GM12878 (cell line): ENCODE data around the gene SLX9. TPM values are rescaled to one million over a fixed set of nuclear protein-coding genes. Genes with fewer than 3 reads are reported as not detected.

Experiments used
- ATAC-seq: fragments of 200-7000 bp; cut with Tn5 transposase; 3 replicates; pipeline ENCODE4 v1.9.1; 2020; ENCODE audit warnings: mild to moderate bottlenecking, moderate library complexity
- BruUV-seq: library from RNA; stranded (reverse); fragments of 400-500 nt; replicated peaks from 2 replicates; lab custom pipeline; 2021; lab: Mats Ljungman, UMichigan
- CTCF ChIA-PET: fragments of 300-600 bp; sonication (Branson Sonifier 250); formaldehyde crosslinking; extraction: SDS; loops from one replicate; lab custom pipeline; 2021; ENCODE audit warnings: inconsistent platforms; lab: Yijun Ruan, JAX
- POLR2A ChIA-PET: fragments of 350-600 bp; formaldehyde crosslinking; extraction: SDS; loops from one replicate; lab custom pipeline; 2021; ENCODE audit warnings: inconsistent platforms; lab: Charles Lee
- RAD21 ChIA-PET: fragments of 300-600 bp; sonication (Branson Sonifier 250); formaldehyde crosslinking; loops from one replicate; lab custom pipeline; 2023; ENCODE audit warnings: antibody characterized with exemption; ENCODE audit not compliant: unreplicated experiment; lab: Charles Lee
- SMC1A ChIA-PET: fragments of 300-600 bp; sonication (Branson Sonifier 250); formaldehyde crosslinking; loops from one replicate; lab custom pipeline; 2023; ENCODE audit not compliant: unreplicated experiment, uncharacterized antibody; lab: Charles Lee
- DNase-seq: peaks from one replicate; pipeline ENCODE4 v3.0.0-alpha.2; 2011; ENCODE audit warnings: low read depth, low spot score
- FAIRE-seq: peaks from 3 replicates; lab custom pipeline; 2011; peaks lifted over from hg19 to GRCh38; lab: Jason Lieb, UNC
- H2AFZ ChIP-seq: 2 replicates; pipeline ENCODE4 v1.6.0; 2011; ENCODE audit warnings: low read depth, low read length, control low read depth; ENCODE audit not compliant: control insufficient read depth
- H3K27ac ChIP-seq: 2 replicates; pipeline ENCODE4 v1.5.1; 2011; ENCODE audit warnings: control low read depth; ENCODE audit not compliant: control insufficient read depth, insufficient read depth
- H3K27me3 ChIP-seq, 2 experiments: replicated peaks in 1 of 2; 2 replicates each; pipeline versions ENCODE4 v1.6.0 to v1.6.1; 2011; ENCODE audit warnings: low read length in 1 of 2; ENCODE audit not compliant: control insufficient read depth in 2 of 2, insufficient read depth in 2 of 2
- H3K36me3 ChIP-seq, 2 experiments: 2 replicates each; pipeline ENCODE4 v1.5.1; 2011; ENCODE audit warnings: low read length in 1 of 2; ENCODE audit not compliant: control insufficient read depth in 2 of 2, insufficient read depth in 2 of 2
- H3K4me1 ChIP-seq: 2 replicates; pipeline ENCODE4 v1.6.1; 2011; ENCODE audit warnings: mild to moderate bottlenecking, low read length, moderate library complexity, mixed read lengths; ENCODE audit not compliant: control insufficient read depth, insufficient read depth
- H3K4me2 ChIP-seq: 2 replicates; pipeline ENCODE4 v1.6.0; 2011; ENCODE audit warnings: control low read depth; ENCODE audit not compliant: control insufficient read depth, insufficient read depth
- H3K4me3 ChIP-seq: fragments of 200-600 bp; sonication (generic); 2 replicates; pipeline ENCODE4 v1.5.1; 2016
- H3K79me2 ChIP-seq: 2 replicates; pipeline ENCODE4 v1.6.0; 2011; ENCODE audit warnings: low read length; ENCODE audit not compliant: control insufficient read depth, insufficient read depth
- H3K9ac ChIP-seq: 2 replicates; pipeline ENCODE4 v1.8.0; 2011; ENCODE audit warnings: low read length, control low read depth, mixed read lengths; ENCODE audit not compliant: control insufficient read depth, insufficient read depth
- H3K9me3 ChIP-seq: replicated peaks from 3 replicates; pipeline ENCODE4 v1.5.1; 2011; ENCODE audit warnings: mild to moderate bottlenecking, low read length; ENCODE audit not compliant: control insufficient read depth, insufficient read depth
- H4K20me1 ChIP-seq: 2 replicates; pipeline ENCODE4 v1.6.0; 2011; ENCODE audit not compliant: control insufficient read depth, insufficient read depth
- E4F1 ChIP-seq: fragments of 450-650 bp; IDR thresholded peaks from 2 replicates; pipeline ENCODE4 v1.6.1; 2018; ENCODE audit warnings: borderline replicate concordance, mild to moderate bottlenecking; ENCODE audit not compliant: partially characterized antibody
- EED ChIP-seq: sonication (generic); IDR thresholded peaks from 2 replicates; pipeline ENCODE4 v1.6.1; 2016; ENCODE audit warnings: antibody characterized with exemption, low read depth
- ELK1 ChIP-seq: IDR thresholded peaks from 2 replicates; pipeline ENCODE4 v1.6.1; 2012; ENCODE audit warnings: low read depth, low read length, improper control_type of control experiment
- NFYA ChIP-seq: IDR thresholded peaks from 2 replicates; pipeline ENCODE4 v1.6.1; 2011; ENCODE audit warnings: low read depth, mild to moderate bottlenecking, low read length, improper control_type of control experiment, borderline replicate concordance
- POU2F2 ChIP-seq: IDR thresholded peaks from 3 replicates; pipeline ENCODE4 v1.6.1; 2011; ENCODE audit warnings: low read depth, mild to moderate bottlenecking, low read length, borderline replicate concordance
- SIX5 ChIP-seq: IDR thresholded peaks from 2 replicates; pipeline ENCODE4 v1.6.1; 2011; ENCODE audit warnings: mild to moderate bottlenecking, low read depth, low read length, moderate library complexity; ENCODE audit not compliant: severe bottlenecking
- ZBED1 ChIP-seq: IDR thresholded peaks from 2 replicates; pipeline ENCODE4 v1.6.1; 2016; ENCODE audit warnings: borderline replicate concordance
- WGBS: methylation state at CpG from one replicate; pipeline ENCODE4 v1.1.6; 2016; ENCODE audit warnings: low lambda C conversion rate; ENCODE audit not compliant: insufficient replicate concordance, insufficient coverage; ENCODE audit errors: missing lambda C conversion rate; 5-methylcytosine and 5-hydroxymethylcytosine counted together
- in situ Hi-C: fragments of 300-500 bp; cut with MboI; formaldehyde crosslinking; loops from 9 replicates; pipeline ENCODE4 v1.14.3; 2018; ENCODE audit warnings: mixed read lengths
- intact Hi-C: fragments of 100-400 bp; cut with micrococcal nuclease; formaldehyde crosslinking; loops from one replicate; pipeline ENCODE4 v1.14.2; 2022; ENCODE audit not compliant: unreplicated experiment
- polyA plus RNA-seq, 11 experiments: library from polyadenylated mRNA; depleted of rRNA in 4 of 11; unstranded in 6 of 11; stranded (reverse) in 5 of 11; fragments of >200 nt; fragmentation: Nextera tagmentation in 4 of 11; fragmentation: Illumina TruSeq in 1 of 11; extraction: Ambion mirVana in 4 of 11; extraction: Trizol in 1 of 11; gene quantifications; 1 replicate in 1 of 11; 2 replicates in 10 of 11; pipeline versions ENCODE4 v1.2.1 to v1.2.3, GENCODE V29; 2011 to 2016; ENCODE audit warnings: inconsistent platforms in 2 of 11, missing spikeins in 2 of 11, low read depth in 1 of 11
- total RNA-seq, 4 experiments: library from RNA; depleted of rRNA in 3 of 4; stranded (reverse); fragments of >200 nt in 3 of 4; fragmentation: Illumina TruSeq in 1 of 4; extraction: Trizol in 1 of 4; gene quantifications; 2 replicates each; pipeline versions ENCODE4 v1.2.1 to v1.2.3, GENCODE V29; 2013 to 2021
- TF ChIP-seq, protein P1 (sequence below): IDR thresholded peaks from 2 replicates; pipeline ENCODE4 v1.6.1; 2012; ENCODE audit warnings: improper control_type of control experiment, low read depth, low read length; ENCODE audit not compliant: insufficient replicate concordance
- TF ChIP-seq, protein P2 (sequence below): fragments of 450-650 bp; IDR thresholded peaks from 2 replicates; pipeline ENCODE4 v1.6.1; 2018; ENCODE audit warnings: mild to moderate bottlenecking, low read depth, moderate library complexity; ENCODE audit not compliant: partially characterized antibody

SLX9 gene
- total and polyA plus RNA-seq, 10 of the 15 experiments (the other 5 are each of a cell fraction or from before 2014, with no cell fraction given), result 0.69 to 81.3 (median 33.9) TPM

DNA sequence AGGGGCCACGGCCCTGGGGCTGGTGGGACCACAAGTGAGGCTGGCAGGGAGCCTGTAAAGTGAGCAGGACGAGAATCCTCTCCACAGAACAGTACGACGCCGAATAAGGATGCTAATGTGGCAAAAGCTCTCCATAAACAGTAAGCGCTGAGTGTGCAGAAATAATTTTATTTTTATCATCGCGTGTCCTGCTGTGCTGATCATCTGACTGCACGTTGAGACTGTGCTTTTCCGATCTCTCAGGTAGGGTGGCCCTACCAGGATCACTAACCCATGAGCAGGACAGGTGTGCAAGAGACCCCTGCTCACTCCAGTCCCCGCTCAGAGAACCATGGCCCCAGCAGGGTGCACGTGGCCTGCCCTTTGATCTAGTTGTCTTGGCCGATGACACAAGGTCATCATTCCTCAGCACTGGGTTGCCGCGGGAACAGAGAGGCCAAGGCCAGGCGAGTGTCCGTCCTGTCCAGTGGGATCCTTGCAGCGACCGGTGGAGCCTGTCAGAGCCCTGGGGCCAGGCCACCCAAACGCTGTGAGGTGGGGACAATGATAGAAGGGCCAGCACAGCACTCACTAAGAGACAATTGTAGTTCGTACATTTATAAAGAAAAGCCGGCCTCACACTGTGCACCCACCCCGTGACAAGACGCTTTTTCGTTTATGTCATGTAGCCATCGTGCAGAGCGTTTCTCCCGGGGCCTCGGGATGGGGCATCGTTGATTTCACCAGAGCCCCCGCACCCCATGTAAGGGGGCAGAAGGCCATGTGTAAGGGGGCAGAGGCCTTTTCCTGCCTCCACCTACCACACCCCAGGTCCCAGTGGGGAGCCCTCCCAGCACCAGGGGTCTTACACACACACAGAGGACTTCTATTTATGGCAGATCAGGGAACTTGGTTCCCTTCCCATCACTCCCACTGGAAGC lies 81.9 kb downstream of the SLX9 start:
- ChIA-PET POLR2A (no interaction called here), CTCF (no interaction called here), SMC1A (no interaction called here), RAD21 (interaction anchor here (0.7 kb wide), 1 partner anchor 119 kb away, joined by 3 read pairs; no protein-coding TSS in a partner anchor)
- Histone ChIP-seq H3K9ac (no peak overlapping the region), H3K79me2 (no peaks in the 10 kb centered on the region), H4K20me1 (no peaks in the 10 kb centered on the region), H3K9me3 (no peaks in the 10 kb centered on the region; the same call in 1 of the 3 replicates), H3K4me2 (no peak overlapping the region), H3K4me1 (no peaks in the 10 kb centered on the region), H2AFZ (no peak overlapping the region), H3K4me3 (no peak overlapping the region), H3K36me3 (no peaks in the 10 kb centered on the region), H3K27ac (no peak overlapping the region), H3K27me3 (peaks cover 0 to 2% of the 10 kb centered on the region in 2 experiments; a peak in 1 of 4 replicates)
- FAIRE-seq (no peak), ATAC-seq (no peak), DNase-seq (no peak)
- in situ Hi-C loops, result no loop called here
- intact Hi-C loops, result no loop called here
- no TSS peak for BruUV-seq
- WGBS, result 72% methylated on average over 30 of the region's 31 CpGs
- TF ChIP-seq, protein P1, sequence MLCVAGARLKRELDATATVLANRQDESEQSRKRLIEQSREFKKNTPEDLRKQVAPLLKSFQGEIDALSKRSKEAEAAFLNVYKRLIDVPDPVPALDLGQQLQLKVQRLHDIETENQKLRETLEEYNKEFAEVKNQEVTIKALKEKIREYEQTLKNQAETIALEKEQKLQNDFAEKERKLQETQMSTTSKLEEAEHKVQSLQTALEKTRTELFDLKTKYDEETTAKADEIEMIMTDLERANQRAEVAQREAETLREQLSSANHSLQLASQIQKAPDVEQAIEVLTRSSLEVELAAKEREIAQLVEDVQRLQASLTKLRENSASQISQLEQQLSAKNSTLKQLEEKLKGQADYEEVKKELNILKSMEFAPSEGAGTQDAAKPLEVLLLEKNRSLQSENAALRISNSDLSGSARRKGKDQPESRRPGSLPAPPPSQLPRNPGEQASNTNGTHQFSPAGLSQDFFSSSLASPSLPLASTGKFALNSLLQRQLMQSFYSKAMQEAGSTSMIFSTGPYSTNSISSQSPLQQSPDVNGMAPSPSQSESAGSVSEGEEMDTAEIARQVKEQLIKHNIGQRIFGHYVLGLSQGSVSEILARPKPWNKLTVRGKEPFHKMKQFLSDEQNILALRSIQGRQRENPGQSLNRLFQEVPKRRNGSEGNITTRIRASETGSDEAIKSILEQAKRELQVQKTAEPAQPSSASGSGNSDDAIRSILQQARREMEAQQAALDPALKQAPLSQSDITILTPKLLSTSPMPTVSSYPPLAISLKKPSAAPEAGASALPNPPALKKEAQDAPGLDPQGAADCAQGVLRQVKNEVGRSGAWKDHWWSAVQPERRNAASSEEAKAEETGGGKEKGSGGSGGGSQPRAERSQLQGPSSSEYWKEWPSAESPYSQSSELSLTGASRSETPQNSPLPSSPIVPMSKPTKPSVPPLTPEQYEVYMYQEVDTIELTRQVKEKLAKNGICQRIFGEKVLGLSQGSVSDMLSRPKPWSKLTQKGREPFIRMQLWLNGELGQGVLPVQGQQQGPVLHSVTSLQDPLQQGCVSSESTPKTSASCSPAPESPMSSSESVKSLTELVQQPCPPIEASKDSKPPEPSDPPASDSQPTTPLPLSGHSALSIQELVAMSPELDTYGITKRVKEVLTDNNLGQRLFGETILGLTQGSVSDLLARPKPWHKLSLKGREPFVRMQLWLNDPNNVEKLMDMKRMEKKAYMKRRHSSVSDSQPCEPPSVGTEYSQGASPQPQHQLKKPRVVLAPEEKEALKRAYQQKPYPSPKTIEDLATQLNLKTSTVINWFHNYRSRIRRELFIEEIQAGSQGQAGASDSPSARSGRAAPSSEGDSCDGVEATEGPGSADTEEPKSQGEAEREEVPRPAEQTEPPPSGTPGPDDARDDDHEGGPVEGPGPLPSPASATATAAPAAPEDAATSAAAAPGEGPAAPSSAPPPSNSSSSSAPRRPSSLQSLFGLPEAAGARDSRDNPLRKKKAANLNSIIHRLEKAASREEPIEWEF, result no peak
- TF ChIP-seq NFYA (no peak), E4F1 (no peak), SIX5 (no peak), ZBED1 (no peak), EED (no peak), POU2F2 (no peak), ELK1 (no peak)
- TF ChIP-seq, protein P2, sequence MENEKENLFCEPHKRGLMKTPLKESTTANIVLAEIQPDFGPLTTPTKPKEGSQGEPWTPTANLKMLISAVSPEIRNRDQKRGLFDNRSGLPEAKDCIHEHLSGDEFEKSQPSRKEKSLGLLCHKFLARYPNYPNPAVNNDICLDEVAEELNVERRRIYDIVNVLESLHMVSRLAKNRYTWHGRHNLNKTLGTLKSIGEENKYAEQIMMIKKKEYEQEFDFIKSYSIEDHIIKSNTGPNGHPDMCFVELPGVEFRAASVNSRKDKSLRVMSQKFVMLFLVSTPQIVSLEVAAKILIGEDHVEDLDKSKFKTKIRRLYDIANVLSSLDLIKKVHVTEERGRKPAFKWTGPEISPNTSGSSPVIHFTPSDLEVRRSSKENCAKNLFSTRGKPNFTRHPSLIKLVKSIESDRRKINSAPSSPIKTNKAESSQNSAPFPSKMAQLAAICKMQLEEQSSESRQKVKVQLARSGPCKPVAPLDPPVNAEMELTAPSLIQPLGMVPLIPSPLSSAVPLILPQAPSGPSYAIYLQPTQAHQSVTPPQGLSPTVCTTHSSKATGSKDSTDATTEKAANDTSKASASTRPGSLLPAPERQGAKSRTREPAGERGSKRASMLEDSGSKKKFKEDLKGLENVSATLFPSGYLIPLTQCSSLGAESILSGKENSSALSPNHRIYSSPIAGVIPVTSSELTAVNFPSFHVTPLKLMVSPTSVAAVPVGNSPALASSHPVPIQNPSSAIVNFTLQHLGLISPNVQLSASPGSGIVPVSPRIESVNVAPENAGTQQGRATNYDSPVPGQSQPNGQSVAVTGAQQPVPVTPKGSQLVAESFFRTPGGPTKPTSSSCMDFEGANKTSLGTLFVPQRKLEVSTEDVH, result no peak
